Stomach (tissue), 4 donors: ENCODE data around the gene DNAJC8.

Experiments used
- POLR2A ChIP-seq, 4 donors: fragments of 450-650 bp; IDR thresholded peaks; one replicate each; pipeline ENCODE4 v1.6.1; 2016; ENCODE audit warnings: antibody characterized with exemption in 4 of 4, control low read depth in 2 of 4, mild to moderate bottlenecking in 1 of 4, moderate library complexity in 1 of 4
- TF ChIP-seq, protein P1 (sequence below), 7 experiments: fragments of 450-650 bp in 4 of 7; fragments of 200-600 bp in 3 of 7; sonication (generic) in 3 of 7; IDR thresholded peaks; one replicate each; pipeline ENCODE4 v1.5.1; 2016 to 2019; ENCODE audit warnings: antibody characterized with exemption in 7 of 7, control low read depth in 2 of 7, mild to moderate bottlenecking in 1 of 7

DNA sequence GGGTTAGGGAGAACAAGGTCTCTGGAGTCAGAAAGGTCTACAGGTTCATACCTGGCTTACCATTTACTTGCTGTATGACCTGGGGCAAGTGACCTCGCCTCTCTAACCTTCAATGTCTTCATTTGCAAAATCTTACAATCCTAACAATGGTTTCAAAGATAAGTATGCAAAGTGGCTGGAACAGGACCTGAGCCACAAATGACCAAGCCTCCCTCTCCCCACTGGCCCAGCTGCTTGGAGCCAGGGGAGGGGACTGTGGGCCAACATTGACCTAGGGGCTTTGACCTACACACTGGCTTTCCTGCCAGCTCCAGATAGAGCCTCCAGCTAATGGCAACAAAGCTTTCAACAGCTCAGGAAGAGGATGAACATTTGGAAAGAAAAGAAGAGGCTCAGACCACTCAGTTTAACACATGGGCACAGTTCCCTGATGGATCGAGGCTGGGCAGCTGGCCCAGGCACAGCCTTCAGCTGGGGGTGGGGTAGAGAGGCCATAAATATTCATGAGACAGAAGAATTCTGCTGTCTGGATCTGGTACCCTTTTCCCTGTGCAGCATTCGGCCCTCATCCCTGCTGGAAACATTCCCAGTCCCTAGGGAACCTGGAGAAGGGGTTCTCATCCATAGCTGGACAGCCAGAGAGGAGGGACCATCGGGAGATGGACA lies 69.2 kb downstream of the DNAJC8 start:
- TF ChIP-seq, protein P1, sequence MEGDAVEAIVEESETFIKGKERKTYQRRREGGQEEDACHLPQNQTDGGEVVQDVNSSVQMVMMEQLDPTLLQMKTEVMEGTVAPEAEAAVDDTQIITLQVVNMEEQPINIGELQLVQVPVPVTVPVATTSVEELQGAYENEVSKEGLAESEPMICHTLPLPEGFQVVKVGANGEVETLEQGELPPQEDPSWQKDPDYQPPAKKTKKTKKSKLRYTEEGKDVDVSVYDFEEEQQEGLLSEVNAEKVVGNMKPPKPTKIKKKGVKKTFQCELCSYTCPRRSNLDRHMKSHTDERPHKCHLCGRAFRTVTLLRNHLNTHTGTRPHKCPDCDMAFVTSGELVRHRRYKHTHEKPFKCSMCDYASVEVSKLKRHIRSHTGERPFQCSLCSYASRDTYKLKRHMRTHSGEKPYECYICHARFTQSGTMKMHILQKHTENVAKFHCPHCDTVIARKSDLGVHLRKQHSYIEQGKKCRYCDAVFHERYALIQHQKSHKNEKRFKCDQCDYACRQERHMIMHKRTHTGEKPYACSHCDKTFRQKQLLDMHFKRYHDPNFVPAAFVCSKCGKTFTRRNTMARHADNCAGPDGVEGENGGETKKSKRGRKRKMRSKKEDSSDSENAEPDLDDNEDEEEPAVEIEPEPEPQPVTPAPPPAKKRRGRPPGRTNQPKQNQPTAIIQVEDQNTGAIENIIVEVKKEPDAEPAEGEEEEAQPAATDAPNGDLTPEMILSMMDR (IDR thresholded peaks at IDR 0.05) = no peak
- TF ChIP-seq POLR2A (IDR thresholded peaks at IDR 0.05) = no peak
